SK-N-DZ (cell line): ENCODE measurements around the gene CDH13.
A peak's percentile ranks its signal among the peaks of the same experiment; 100 is the strongest.

Source experiments
- DNase-seq: peaks from one replicate; pipeline ENCODE4 v3.0.0-alpha.2; 2015; ENCODE audit warnings: low spot score

CDH13 gene

GRCh38 chr16:83711069-83711468 is 1084.3 kb downstream of the CDH13 start:
- no peak for DNase-seq

GRCh38 chr16:83713597-83713996 is 1086.8 kb downstream of the CDH13 start:
- peak; percentile 8 for DNase-seq

- DNase-seq, result no peak
Observed at GRCh38 chr16:83714286-83714685, 1087.5 kb downstream of the CDH13 start.

- no peak for DNase-seq
Observed at GRCh38 chr16:83715217-83715920, 1088.6 kb downstream of the CDH13 start.

- no peak for DNase-seq
Observed at GRCh38 chr16:83717308-83717707, 1090.5 kb downstream of the CDH13 start.

- no peak for DNase-seq
Observed at GRCh38 chr16:83717814-83718213, 1091.0 kb downstream of the CDH13 start.

- DNase-seq, result no peak
Observed at GRCh38 chr16:83720213-83720612, 1093.4 kb downstream of the CDH13 start.

GRCh38 chr16:83720981-83721380 is 1094.2 kb downstream of the CDH13 start:
- DNase-seq, result no peak

- DNase-seq, result no peak
Observed at GRCh38 chr16:83721676-83722075, 1094.9 kb downstream of the CDH13 start.

GRCh38 chr16:83722456-83723183 is 1095.9 kb downstream of the CDH13 start:
- DNase-seq, result no peak

- DNase-seq, result no peak
Observed at GRCh38 chr16:83723244-83723643, 1096.5 kb downstream of the CDH13 start.

- no peak for DNase-seq
Observed at GRCh38 chr16:83723901-83724300, 1097.1 kb downstream of the CDH13 start.

GRCh38 chr16:83724585-83724984 is 1097.8 kb downstream of the CDH13 start:
- DNase-seq, result no peak

GRCh38 chr16:83725313-83725712 is 1098.5 kb downstream of the CDH13 start:
- DNase-seq, result no peak

GRCh38 chr16:83727018-83727417 is 1100.2 kb downstream of the CDH13 start:
- no peak for DNase-seq

GRCh38 chr16:83727751-83728352 is 1101.1 kb downstream of the CDH13 start:
- DNase-seq, result no peak

GRCh38 chr16:83728492-83728891 is 1101.7 kb downstream of the CDH13 start:
- no peak for DNase-seq

GRCh38 chr16:83730812-83731211 is 1104.0 kb downstream of the CDH13 start:
- no peak for DNase-seq

GRCh38 chr16:83732536-83732935 is 1105.8 kb downstream of the CDH13 start:
- DNase-seq, result no peak

GRCh38 chr16:83733301-83733700 is 1106.5 kb downstream of the CDH13 start:
- no peak for DNase-seq

GRCh38 chr16:83734136-83734535 is 1107.4 kb downstream of the CDH13 start:
- DNase-seq, result no peak

GRCh38 chr16:83737729-83738354 is 1111.1 kb downstream of the CDH13 start:
- DNase-seq, result no peak
